Nephron (organoid): ENCODE results near the gene ITPK1.
A peak's percentile ranks its signal among the peaks of the same experiment; 100 is the strongest.

ENCODE experiments used
- H3K27ac Mint-ChIP-seq, 3 experiments: 2 replicates each; pipeline ENCODE4 v1.8.0; 2020; ENCODE audit warnings: mixed read lengths in 3 of 3, mild to moderate bottlenecking in 2 of 3, moderate library complexity in 1 of 3
- H3K27me3 Mint-ChIP-seq: 2 replicates; pipeline ENCODE4 v1.8.0; 2021; ENCODE audit warnings: low read depth, mild to moderate bottlenecking, moderate library complexity, mixed read lengths
- H3K36me3 Mint-ChIP-seq: 2 replicates; pipeline ENCODE4 v1.8.0; 2020; ENCODE audit warnings: low read depth, mixed read lengths
- H3K4me1 Mint-ChIP-seq: 2 replicates; pipeline ENCODE4 v1.8.0; 2020; ENCODE audit warnings: mixed read lengths
- H3K4me3 Mint-ChIP-seq, 3 experiments: 2 replicates each; pipeline ENCODE4 v1.8.0; 2020; ENCODE audit warnings: mild to moderate bottlenecking in 3 of 3, mixed read lengths in 3 of 3, moderate library complexity in 2 of 3
- H3K9me3 Mint-ChIP-seq: 2 replicates; pipeline ENCODE4 v1.8.0; 2020; ENCODE audit warnings: mixed read lengths
- CTCF ChIP-seq, 3 experiments: fragments of 200-600 bp; sonication (generic); IDR thresholded peaks; one replicate each; pipeline ENCODE4 v1.5.0; 2021; ENCODE audit warnings: antibody characterized with exemption in 3 of 3; ENCODE audit not compliant: unreplicated experiment in 3 of 3

Gene ITPK1

GRCh38 chr14:92970271-92970670, 145.5 kb downstream of the ITPK1 start:
- Mint-ChIP-seq H3K36me3 (peaks cover 7% of the 10 kb centered on the region), H3K27ac (no peak overlapping the region), H3K4me3 (no peak overlapping the region), H3K9me3 (peaks cover 3% of the 10 kb centered on the region), H3K27me3 (peaks cover 3% of the 10 kb centered on the region), H3K4me1 (peaks cover 39% of the 10 kb centered on the region)
- no peak for TF ChIP-seq CTCF (IDR thresholded peaks at IDR 0.05; ENCODE audit: unreplicated experiment in 3 of 3)

DNA sequence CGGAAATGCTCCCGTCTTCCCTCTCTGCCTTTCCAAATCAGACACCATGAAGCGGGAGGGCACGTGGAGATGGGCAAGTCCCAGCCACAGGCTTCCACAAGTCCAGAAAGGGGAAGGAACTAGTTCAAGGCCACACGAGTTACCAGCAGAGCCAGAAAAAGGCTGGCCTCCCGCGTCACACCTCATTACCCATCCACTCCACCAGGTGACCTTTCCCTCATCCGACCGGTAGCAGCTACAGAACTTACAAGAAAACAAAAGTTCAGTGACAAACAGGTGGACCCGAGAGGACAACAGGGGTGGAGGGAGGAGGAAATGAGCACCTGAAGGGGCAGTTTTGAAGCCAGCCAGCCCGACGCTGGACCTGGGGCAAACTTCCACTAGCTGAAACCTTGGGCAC, 145.9 kb downstream of the ITPK1 start:
- Mint-ChIP-seq H3K4me3 (no peak overlapping the region), H3K27me3 (peaks cover 3% of the 10 kb centered on the region), H3K36me3 (peaks cover 9% of the 10 kb centered on the region), H3K27ac (peak overlapping the region; percentile 62 to 78 (median 77)), H3K9me3 (peaks cover 3% of the 10 kb centered on the region), H3K4me1 (peaks cover 43% of the 10 kb centered on the region)
- TF ChIP-seq CTCF (IDR thresholded peaks at IDR 0.05; ENCODE audit: unreplicated experiment in 3 of 3), result no peak

DNA sequence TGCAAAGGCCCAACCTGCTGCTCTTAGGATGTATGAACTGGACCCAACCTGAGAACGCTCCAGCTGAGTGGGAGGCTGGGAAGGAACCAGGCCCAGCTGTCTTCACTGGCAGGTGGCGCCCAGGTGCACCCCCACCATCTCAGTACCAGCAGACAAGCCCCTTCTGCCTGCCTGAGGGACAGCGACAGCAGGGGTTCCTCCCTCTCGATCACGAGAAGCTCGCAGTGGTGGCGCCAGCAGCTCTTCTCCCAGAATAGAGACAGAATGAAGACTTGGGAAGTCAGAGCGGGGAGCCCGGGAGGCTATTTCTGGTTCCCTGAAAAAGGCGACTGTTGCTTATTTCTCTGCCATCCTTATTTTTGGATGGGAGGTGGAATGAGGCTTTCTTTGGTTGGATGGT, 146.3 kb downstream of the ITPK1 start:
- Mint-ChIP-seq H3K4me1 (peaks cover 45% of the 10 kb centered on the region), H3K9me3 (peaks cover 3% of the 10 kb centered on the region), H3K27me3 (peaks cover 3% of the 10 kb centered on the region), H3K36me3 (peaks cover 9% of the 10 kb centered on the region), H3K27ac (peak overlapping the region; percentile 62 to 78 (median 77)), H3K4me3 (no peak overlapping the region)
- TF ChIP-seq CTCF (IDR thresholded peaks at IDR 0.05; ENCODE audit: unreplicated experiment in 3 of 3), result no peak

GRCh38 chr14:92968291-92969020, 147.3 kb downstream of the ITPK1 start:
- no peak for TF ChIP-seq CTCF (IDR thresholded peaks at IDR 0.05; ENCODE audit: unreplicated experiment in 3 of 3)
- no peak overlapping the region for H3K4me3 Mint-ChIP-seq
- peaks cover 52% of the 10 kb centered on the region for H3K4me1 Mint-ChIP-seq
- H3K9me3 Mint-ChIP-seq, result peaks cover 3% of the 10 kb centered on the region
- peaks cover 3% of the 10 kb centered on the region for H3K27me3 Mint-ChIP-seq
- H3K27ac Mint-ChIP-seq, result no peak overlapping the region
- peaks cover 9% of the 10 kb centered on the region for H3K36me3 Mint-ChIP-seq

DNA sequence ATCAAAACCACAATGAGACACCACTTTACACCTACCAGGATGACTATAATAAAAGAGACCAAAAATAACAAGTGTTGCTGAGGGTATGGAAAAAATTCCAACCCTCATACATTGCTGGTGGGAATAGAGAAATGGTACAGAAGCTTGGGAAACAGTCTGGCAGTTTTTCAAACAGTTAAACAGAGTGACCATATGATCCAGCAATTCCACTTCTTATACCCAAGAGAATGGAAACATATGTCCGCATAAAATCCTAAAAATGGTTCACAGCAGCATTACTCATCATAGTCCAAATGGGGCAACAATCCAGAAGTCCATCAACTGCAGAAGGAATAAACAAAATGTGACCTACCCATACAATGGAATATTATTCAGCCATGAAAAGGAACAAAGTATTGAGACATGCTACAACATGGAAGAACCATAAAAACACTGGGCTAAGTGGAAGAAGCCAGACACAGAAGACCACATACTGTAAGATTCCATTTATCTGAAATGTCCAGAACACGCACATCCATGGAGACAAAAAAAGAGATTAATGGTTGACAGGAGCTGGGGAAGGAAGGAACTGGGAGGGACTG, 148.3 kb downstream of the ITPK1 start:
- Mint-ChIP-seq H3K4me3 (no peak overlapping the region), H3K9me3 (peaks cover 3% of the 10 kb centered on the region), H3K36me3 (peaks cover 4% of the 10 kb centered on the region), H3K27me3 (peaks cover 3% of the 10 kb centered on the region), H3K27ac (no peak overlapping the region), H3K4me1 (peaks cover 54% of the 10 kb centered on the region)
- no peak for TF ChIP-seq CTCF (IDR thresholded peaks at IDR 0.05; ENCODE audit: unreplicated experiment in 3 of 3)

DNA sequence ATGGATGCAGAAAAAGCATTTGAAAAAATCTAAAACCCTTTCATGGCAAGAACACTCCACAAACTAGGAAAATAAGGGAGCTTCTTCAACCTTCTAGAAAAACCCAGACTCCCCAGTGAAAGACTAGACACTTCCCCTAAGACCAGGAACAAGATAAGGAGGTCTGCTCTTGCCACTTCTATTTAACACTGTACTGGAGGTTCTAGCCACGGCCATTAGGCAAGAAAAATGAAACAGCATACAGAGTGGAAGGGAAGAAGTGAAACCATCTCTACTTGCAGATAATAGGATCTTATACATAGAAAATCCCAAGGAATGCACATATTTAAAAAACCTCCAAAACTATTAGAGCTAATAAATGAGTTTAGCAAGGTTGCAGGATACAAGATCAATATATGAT, 150.4 kb downstream of the ITPK1 start:
- Mint-ChIP-seq H3K36me3 (peaks cover 8% of the 10 kb centered on the region), H3K27ac (no peak overlapping the region), H3K4me1 (peaks cover 52% of the 10 kb centered on the region), H3K27me3 (no peaks in the 10 kb centered on the region), H3K4me3 (no peak overlapping the region), H3K9me3 (no peaks in the 10 kb centered on the region)
- TF ChIP-seq CTCF (IDR thresholded peaks at IDR 0.05; ENCODE audit: unreplicated experiment in 3 of 3), result no peak
